M059J (cell line): Measurements from ENCODE around the gene PRKN. TPM values are rescaled to one million over a fixed set of nuclear protein-coding genes. Genes with fewer than 3 reads are reported as not detected.
"Not testable (repeated sequence)": the region's sequence is repeated elsewhere in the genome, so short reads cannot be mapped to it uniquely, and the experiment has no call there.

ENCODE experiments used
- DNase-seq: peaks from one replicate; pipeline ENCODE4 v3.0.0-alpha.2; 2012; ENCODE audit warnings: low read depth
- total RNA-seq: library from RNA; depleted of rRNA; stranded (reverse); fragments of >200 nt; shearing (Covaris generic); gene quantifications from 2 replicates; pipeline ENCODE4 v1.2.3, GENCODE V29; 2014

PRKN gene
- total RNA-seq, 1 experiment from 2014 or later, result 0.07 TPM

GRCh38 chr6:161843066-161843465 lies 884.5 kb downstream of the PRKN start:
- no peak for DNase-seq

GRCh38 chr6:161840380-161840779 lies 887.2 kb downstream of the PRKN start:
- no peak for DNase-seq

- no peak for DNase-seq
These were observed 889.1 kb downstream of the PRKN start for GRCh38 chr6:161838306-161839035.

- no peak for DNase-seq
These were observed 889.7 kb downstream of the PRKN start for GRCh38 chr6:161837854-161838253.

GRCh38 chr6:161837449-161837735 lies 890.2 kb downstream of the PRKN start:
- no peak for DNase-seq

- DNase-seq, result no peak
These were observed 890.7 kb downstream of the PRKN start for GRCh38 chr6:161836643-161837448.

- DNase-seq, result no peak
These were observed 891.9 kb downstream of the PRKN start for GRCh38 chr6:161835500-161836215.

- no peak for DNase-seq
These were observed 893.1 kb downstream of the PRKN start for GRCh38 chr6:161834426-161834825.

- DNase-seq, result no peak
These were observed 894.3 kb downstream of the PRKN start for GRCh38 chr6:161833099-161833860.

- no peak for DNase-seq
These were observed 894.9 kb downstream of the PRKN start for GRCh38 chr6:161832622-161833021.

- DNase-seq, result no peak
These were observed 896.5 kb downstream of the PRKN start for GRCh38 chr6:161830866-161831616.

GRCh38 chr6:161829291-161829729 lies 898.3 kb downstream of the PRKN start:
- DNase-seq, result peak; percentile 7

- DNase-seq, result no peak
These were observed 899.2 kb downstream of the PRKN start for GRCh38 chr6:161828355-161828754.

GRCh38 chr6:161826512-161826911 lies 901.1 kb downstream of the PRKN start:
- no peak for DNase-seq

GRCh38 chr6:161822204-161822603 lies 905.4 kb downstream of the PRKN start:
- DNase-seq, result not testable (repeated sequence)

- no peak for DNase-seq
These were observed 909.7 kb downstream of the PRKN start for GRCh38 chr6:161817881-161818280.

- no peak for DNase-seq
These were observed 911.6 kb downstream of the PRKN start for GRCh38 chr6:161815965-161816364.

GRCh38 chr6:161813156-161813555 lies 914.4 kb downstream of the PRKN start:
- no peak for DNase-seq

- DNase-seq, result no peak
These were observed 917.6 kb downstream of the PRKN start for GRCh38 chr6:161809971-161810370.

- DNase-seq, result no peak
These were observed 922.7 kb downstream of the PRKN start for GRCh38 chr6:161804838-161805237.

GRCh38 chr6:161803131-161803530 lies 924.4 kb downstream of the PRKN start:
- DNase-seq, result no peak
